ENCODE results near the gene EEF1G.

GRCh38 chr11:62591448-62592145 is 17.9 kb upstream of the EEF1G start, which contains the start of gene TUT1:
- TF ChIP-seq CTCF (IDR thresholded peaks at IDR 0.05; ENCODE audit: low read length): 0 out of 2 replicates have a peak, but pooled peaks have one; percentile 9
- no peak for TF ChIP-seq EZH2 (optimal IDR thresholded peaks at IDR 0.05; ENCODE audit: low read depth, low read length)
